Adipocyte (in vitro differentiated cells): Measurements from ENCODE around the gene GGNBP2.
A peak's percentile ranks its signal among the peaks of the same experiment; 100 is the strongest.
"Not testable (repeated sequence)": the region's sequence is repeated elsewhere in the genome, so short reads cannot be mapped to it uniquely, and the experiment has no call there.

Source experiments
- DNase-seq: peaks from one replicate; pipeline ENCODE4 v3.0.0-alpha.2; 2015; ENCODE audit warnings: low read depth
- H3K27me3 ChIP-seq: replicated peaks from 2 replicates; pipeline ENCODE4 v1.7.0; 2013; ENCODE audit warnings: mild to moderate bottlenecking, low read length, moderate library complexity; ENCODE audit not compliant: control insufficient read depth, insufficient read depth
- H3K36me3 ChIP-seq: 2 replicates; pipeline ENCODE4 v1.7.0; 2013; ENCODE audit warnings: low read length, mild to moderate bottlenecking, moderate library complexity; ENCODE audit not compliant: control insufficient read depth, insufficient read depth, severe bottlenecking
- H3K4me1 ChIP-seq: 2 replicates; pipeline ENCODE4 v1.7.0; 2013; ENCODE audit warnings: mild to moderate bottlenecking, low read length, moderate library complexity; ENCODE audit not compliant: control insufficient read depth, insufficient read depth
- H3K4me3 ChIP-seq: 2 replicates; pipeline ENCODE4 v1.7.0; 2013; ENCODE audit warnings: mild to moderate bottlenecking, low read length, moderate library complexity
- H3K9ac ChIP-seq: 2 replicates; pipeline ENCODE4 v1.7.0; 2013; ENCODE audit warnings: mild to moderate bottlenecking, low read length, moderate library complexity
- H3K9me3 ChIP-seq: 2 replicates; pipeline ENCODE4 v1.7.0; 2013; ENCODE audit warnings: mild to moderate bottlenecking, low read length, moderate library complexity; ENCODE audit not compliant: control insufficient read depth

Gene GGNBP2

DNA sequence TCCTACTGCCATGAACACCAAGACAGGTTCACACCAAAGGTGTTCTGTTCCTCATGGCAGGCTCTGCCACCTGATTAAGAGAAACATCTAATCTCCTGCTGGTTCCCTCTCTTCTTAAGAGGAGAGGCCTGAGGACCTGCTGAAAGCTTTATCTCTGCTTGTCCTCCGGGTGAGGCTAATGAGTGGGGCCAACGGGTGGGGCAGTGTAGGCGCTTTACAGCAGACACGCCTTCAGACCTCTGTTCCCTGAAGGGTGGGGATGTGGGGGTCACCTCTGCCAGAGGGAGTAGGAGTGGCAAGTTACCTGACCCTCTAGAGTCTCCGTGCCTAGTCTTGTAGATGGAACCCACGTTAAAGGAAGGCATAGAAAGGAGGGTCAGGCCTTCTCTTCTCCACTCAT lies 52.5 kb downstream of the GGNBP2 start:
- Histone ChIP-seq H3K4me1 (peaks cover 22% of the 10 kb centered on the region), H3K36me3 (peaks cover 31% of the 10 kb centered on the region), H3K27me3 (no peaks in the 10 kb centered on the region), H3K4me3 (no peak overlapping the region), H3K9ac (no peak overlapping the region), H3K9me3 (no peaks in the 10 kb centered on the region)
- no peak for DNase-seq

DNA sequence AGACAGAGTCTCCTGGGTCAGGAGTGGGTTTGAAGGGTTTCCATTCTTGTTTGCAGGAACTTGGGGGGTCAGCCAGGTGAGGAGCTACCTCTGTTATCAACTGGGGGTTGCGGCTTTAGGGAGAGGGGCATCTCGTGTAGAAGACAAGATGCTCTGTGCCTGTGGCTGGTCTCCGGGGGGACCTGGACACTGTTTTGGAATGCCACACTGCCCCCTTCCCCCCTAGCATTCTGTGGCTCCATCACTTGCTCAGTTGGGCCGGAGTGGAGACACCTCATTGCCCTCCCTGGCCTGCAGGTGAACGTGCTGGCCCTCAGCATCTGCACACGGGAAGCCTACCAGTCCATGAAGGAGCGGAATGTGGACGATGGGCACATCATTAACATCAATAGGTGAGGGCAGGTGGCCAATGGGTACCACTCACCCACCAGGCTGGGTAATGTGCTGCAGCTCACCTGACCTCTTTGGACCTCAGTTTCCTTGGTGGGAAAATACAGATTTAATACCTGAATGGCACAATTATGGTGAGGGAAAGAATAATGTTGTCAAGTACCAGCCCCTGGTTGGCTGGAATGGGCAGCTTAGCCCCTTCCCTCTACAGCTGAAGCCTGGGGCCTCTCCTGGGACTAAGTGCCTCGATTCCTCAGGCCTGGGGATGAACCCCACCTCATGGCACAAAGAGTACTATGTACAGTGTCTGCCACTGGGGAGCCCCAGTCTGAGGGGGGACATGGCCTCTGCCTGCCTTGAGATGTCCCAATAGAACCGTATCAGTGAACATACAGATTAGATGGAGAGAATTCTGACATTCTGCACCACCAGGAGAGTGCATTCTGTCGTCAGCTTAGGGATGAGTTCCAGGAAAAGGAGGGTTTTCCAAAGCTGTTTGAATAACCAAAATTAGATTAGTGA lies 53.4 kb downstream of the GGNBP2 start:
- no peak for DNase-seq
- H3K27me3 ChIP-seq = no peaks in the 10 kb centered on the region

GRCh38 chr17:36598951-36599401 lies 54.3 kb downstream of the GGNBP2 start:
- Histone ChIP-seq H3K9ac (no peak overlapping the region), H3K4me3 (no peak overlapping the region), H3K9me3 (no peaks in the 10 kb centered on the region), H3K27me3 (no peaks in the 10 kb centered on the region), H3K4me1 (peaks cover 16% of the 10 kb centered on the region), H3K36me3 (peaks cover 31% of the 10 kb centered on the region)
- no peak for DNase-seq

More for the DNA sequence above, 53.4 kb downstream of the GGNBP2 start:
- Histone ChIP-seq H3K9me3 (no peaks in the 10 kb centered on the region), H3K4me1 (peaks cover 24% of the 10 kb centered on the region), H3K36me3 (peaks cover 31% of the 10 kb centered on the region), H3K4me3 (no peak overlapping the region), H3K9ac (no peak overlapping the region)

GRCh38 chr17:36599546-36600250 lies 55.0 kb downstream of the GGNBP2 start:
- H3K4me1 ChIP-seq = peaks cover 16% of the 10 kb centered on the region
- peaks cover 31% of the 10 kb centered on the region for H3K36me3 ChIP-seq
- H3K4me3 ChIP-seq = no peak overlapping the region
- no peaks in the 10 kb centered on the region for H3K27me3 ChIP-seq
- no peaks in the 10 kb centered on the region for H3K9me3 ChIP-seq
- no peak for DNase-seq
- no peak overlapping the region for H3K9ac ChIP-seq

DNA sequence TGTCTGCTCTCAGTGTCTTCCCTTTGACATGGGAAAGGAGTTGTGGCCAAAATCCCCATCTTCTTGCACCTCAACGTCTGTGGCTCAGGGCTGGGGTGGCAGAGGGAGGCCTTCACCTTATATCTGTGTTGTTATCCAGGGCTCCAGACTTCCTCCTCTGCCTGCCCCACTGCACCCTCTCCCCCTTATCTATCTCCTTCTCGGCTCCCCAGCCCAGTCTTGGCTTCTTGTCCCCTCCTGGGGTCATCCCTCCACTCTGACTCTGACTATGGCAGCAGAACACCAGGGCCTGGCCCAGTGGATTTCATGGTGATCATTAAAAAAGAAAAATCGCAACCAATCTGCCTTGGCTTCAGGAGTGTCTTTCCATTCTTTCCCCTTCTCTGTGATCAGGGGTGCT lies 55.7 kb downstream of the GGNBP2 start:
- Histone ChIP-seq H3K4me3 (peak overlapping the region; percentile 96), H3K27me3 (no peaks in the 10 kb centered on the region), H3K36me3 (peaks cover 31% of the 10 kb centered on the region), H3K9ac (peak overlapping the region; percentile 92), H3K4me1 (peaks cover 16% of the 10 kb centered on the region), H3K9me3 (no peaks in the 10 kb centered on the region)
- DNase-seq = no peak

GRCh38 chr17:36600936-36601302 lies 56.2 kb downstream of the GGNBP2 start:
- Histone ChIP-seq H3K9me3 (no peaks in the 10 kb centered on the region), H3K27me3 (no peaks in the 10 kb centered on the region), H3K4me3 (peak overlapping the region; percentile 96), H3K9ac (peak overlapping the region; percentile 92), H3K36me3 (peaks cover 28% of the 10 kb centered on the region), H3K4me1 (peaks cover 16% of the 10 kb centered on the region)
- no peak for DNase-seq

- Histone ChIP-seq H3K9ac (peak within 1 kb of the TSS; percentile 92), H3K27me3 (no peaks in the 10 kb centered on the region), H3K9me3 (no peaks in the 10 kb centered on the region), H3K36me3 (peaks cover 27% of the 10 kb centered on the region), H3K4me3 (peak within 1 kb of the TSS; percentile 96), H3K4me1 (peaks cover 16% of the 10 kb centered on the region)
- DNase-seq = peak; percentile 97
These were observed 56.7 kb downstream of the GGNBP2 start, which contains the start of gene MRM1 for GRCh38 chr17:36601303-36602029. Gene MRM1 (plus strand): TSS chr17:36601583. CDS start chr17:36601811, 228 bp downstream.

- H3K4me3 ChIP-seq = peak overlapping the region; percentile 96
- H3K27me3 ChIP-seq = no peaks in the 10 kb centered on the region
- H3K9ac ChIP-seq = peak overlapping the region; percentile 92
- H3K9me3 ChIP-seq = no peaks in the 10 kb centered on the region
- H3K36me3 ChIP-seq = peaks cover 20% of the 10 kb centered on the region
- peaks cover 16% of the 10 kb centered on the region for H3K4me1 ChIP-seq
- peak; percentile 36 for DNase-seq
These were observed 57.5 kb downstream of the GGNBP2 start for GRCh38 chr17:36602030-36602748.

DNA sequence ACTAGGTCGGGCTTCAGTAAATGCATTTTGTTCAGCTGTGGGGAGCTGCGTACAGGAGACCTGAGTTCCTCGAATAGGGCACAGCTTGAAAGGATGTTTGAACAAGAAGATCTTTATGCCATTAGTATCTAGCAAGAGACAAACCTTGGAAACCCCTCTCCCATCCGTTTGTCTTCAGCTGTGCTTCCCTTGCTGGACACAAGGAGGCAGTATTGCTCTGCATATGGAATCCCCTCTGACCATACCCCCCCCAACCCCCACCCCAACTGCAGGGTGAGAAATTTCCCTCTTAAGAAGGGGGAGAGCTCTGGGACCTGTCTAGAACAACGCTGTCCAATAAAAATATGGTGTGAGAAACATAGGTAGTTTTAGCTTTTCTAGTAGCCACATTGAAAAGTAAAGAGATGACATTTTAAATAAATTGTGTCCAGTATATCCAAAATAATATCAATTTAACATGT lies 58.2 kb downstream of the GGNBP2 start:
- Histone ChIP-seq H3K9ac (peak overlapping the region; percentile 92), H3K9me3 (no peaks in the 10 kb centered on the region), H3K4me1 (peaks cover 16% of the 10 kb centered on the region), H3K27me3 (no peaks in the 10 kb centered on the region), H3K36me3 (peaks cover 16% of the 10 kb centered on the region), H3K4me3 (peak overlapping the region; percentile 96)
- DNase-seq = peak; percentile 86

DNA sequence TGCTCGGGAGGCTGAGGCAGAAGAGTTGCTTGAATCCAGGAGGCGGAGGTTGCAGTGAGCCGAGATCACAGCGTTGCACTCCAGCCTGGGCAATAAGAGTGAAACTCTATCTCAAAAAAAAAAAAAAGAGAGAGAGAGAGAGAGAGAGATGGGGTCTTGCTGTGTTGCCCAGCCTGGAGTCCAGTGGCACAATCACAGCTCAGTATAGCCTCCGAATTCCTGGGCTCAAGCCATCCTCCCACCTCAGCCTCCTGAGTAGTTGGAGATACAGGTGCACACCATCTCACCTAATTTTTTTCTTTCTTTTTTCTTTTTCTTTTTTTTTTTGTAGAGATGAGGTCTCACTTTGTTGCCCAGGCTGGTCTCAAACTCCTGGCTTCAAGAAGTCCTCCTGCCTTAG lies 60.3 kb downstream of the GGNBP2 start:
- H3K9me3 ChIP-seq, H3K9ac ChIP-seq, DNase-seq, H3K4me3 ChIP-seq, H3K36me3 ChIP-seq, H3K27me3 ChIP-seq: not testable (repeated sequence)
- peaks cover 25% of the 10 kb centered on the region for H3K4me1 ChIP-seq
